Caco-2 (cell line): ENCODE data around the gene PTPRN2. TPM values are rescaled to one million over a fixed set of nuclear protein-coding genes. Genes with fewer than 3 reads are reported as not detected.

Experiments
- BruUV-seq: library from RNA; stranded (reverse); fragments of 400-500 nt; replicated peaks from 2 replicates; lab custom pipeline; 2021; lab: Mats Ljungman, UMichigan
- CTCF ChIA-PET: fragments of 300-600 bp; sonication (Branson Sonifier 250); formaldehyde crosslinking; loops from one replicate; lab custom pipeline; 2022; ENCODE audit warnings: antibody characterized with exemption; lab: Charles Lee
- POLR2A ChIA-PET: fragments of 300-600 bp; sonication (Branson Sonifier 250); formaldehyde crosslinking; loops from one replicate; lab custom pipeline; 2022; ENCODE audit warnings: antibody characterized with exemption; lab: Charles Lee
- DNase-seq, 2 experiments: peaks; one replicate each; pipeline versions ENCODE4 v3.0.0 to v3.0.0-alpha.2; 2020 to 2022
- H3K27me3 ChIP-seq: replicated peaks from 2 replicates; pipeline ENCODE4 v1.6.0; 2011; ENCODE audit warnings: low read length; ENCODE audit not compliant: control insufficient read depth, insufficient read depth
- H3K36me3 ChIP-seq: 2 replicates; pipeline ENCODE4 v1.5.1; 2011; ENCODE audit warnings: low read length; ENCODE audit not compliant: control insufficient read depth, insufficient read depth
- H3K4me1 ChIP-seq: fragments of 250-450 bp; sonication (Bioruptor Pico); 2 replicates; pipeline ENCODE4 v1.5.1; 2020; ENCODE audit warnings: mild to moderate bottlenecking
- H3K4me3 ChIP-seq: 2 replicates; pipeline ENCODE4 v1.5.1; 2011; ENCODE audit warnings: low read depth, mild to moderate bottlenecking, control low read depth, low read length
- H3K9me3 ChIP-seq: fragments of 250-450 bp; sonication (Bioruptor Pico); 2 replicates; pipeline ENCODE4 v1.5.1; 2020; ENCODE audit warnings: mild to moderate bottlenecking, moderate library complexity
- H3K27ac Mint-ChIP-seq: one replicate; pipeline ENCODE4 v1.8.0; 2022; ENCODE audit warnings: mixed read lengths; ENCODE audit not compliant: unreplicated experiment
- H3K27me3 Mint-ChIP-seq: one replicate; pipeline ENCODE4 v1.8.0; 2022; ENCODE audit warnings: mixed read lengths; ENCODE audit not compliant: insufficient read depth, unreplicated experiment
- H3K36me3 Mint-ChIP-seq: one replicate; pipeline ENCODE4 v1.8.0; 2022; ENCODE audit warnings: mild to moderate bottlenecking, mixed read lengths; ENCODE audit not compliant: insufficient read depth, unreplicated experiment
- H3K4me1 Mint-ChIP-seq: one replicate; pipeline ENCODE4 v1.8.0; 2022; ENCODE audit warnings: low read depth, mixed read lengths; ENCODE audit not compliant: unreplicated experiment
- H3K4me3 Mint-ChIP-seq: one replicate; pipeline ENCODE4 v1.8.0; 2022; ENCODE audit warnings: mild to moderate bottlenecking, moderate library complexity, mixed read lengths; ENCODE audit not compliant: unreplicated experiment
- H3K9me3 Mint-ChIP-seq: one replicate; pipeline ENCODE4 v1.8.0; 2022; ENCODE audit warnings: mixed read lengths; ENCODE audit not compliant: unreplicated experiment
- intact Hi-C: fragments of 100-400 bp; cut with micrococcal nuclease; formaldehyde crosslinking; loops from one replicate; pipeline ENCODE4 v1.10.0; 2022; ENCODE audit not compliant: unreplicated experiment
- total RNA-seq: library from RNA; stranded (reverse); gene quantifications from 2 replicates; pipeline ENCODE4 v1.2.3, GENCODE V29; 2022
- TF ChIP-seq, protein P1 (sequence below), 2 experiments: fragments of 200-600 bp in 1 of 2; IDR thresholded peaks; 1 replicate in 1 of 2; 2 replicates in 1 of 2; pipeline versions ENCODE4 v1.5.1 to v1.8.0; 2011 to 2022; ENCODE audit warnings: antibody characterized with exemption in 1 of 2, control low read depth in 1 of 2, inconsistent platforms in 1 of 2, low read depth in 1 of 2, low read length in 1 of 2, mild to moderate bottlenecking in 1 of 2, moderate library complexity in 1 of 2; ENCODE audit not compliant: insufficient read depth in 1 of 2, severe bottlenecking in 1 of 2, unreplicated experiment in 1 of 2

Gene PTPRN2
- total RNA-seq, 1 experiment from 2014 or later: 1.4 TPM

DNA sequence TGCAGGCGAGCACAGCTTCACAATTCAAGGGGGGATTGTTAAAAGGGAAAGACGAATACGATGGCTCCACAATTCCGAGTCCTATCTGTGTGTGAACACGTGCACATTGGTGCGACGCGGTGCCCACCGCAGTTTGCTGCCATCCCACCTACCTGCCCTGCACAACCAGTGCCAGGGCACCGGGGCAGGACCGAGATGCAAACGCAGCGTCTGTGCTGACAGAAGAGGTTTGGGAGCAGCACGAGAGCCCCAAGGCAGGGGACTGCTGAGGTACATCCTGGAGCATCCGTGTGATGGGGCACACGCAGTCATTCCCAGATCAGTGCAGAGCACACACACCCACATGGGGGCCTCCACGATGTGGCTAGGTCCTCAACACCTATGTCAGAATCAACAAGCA is 1029.6 kb downstream of the PTPRN2 start:
- no peaks in the 10 kb centered on the region for H3K27me3 ChIP-seq
- Mint-ChIP-seq H3K4me1 (no peaks in the 10 kb centered on the region), H3K4me3 (no peak overlapping the region), H3K9me3 (no peaks in the 10 kb centered on the region), H3K27ac (no peak overlapping the region), H3K36me3 (no peaks in the 10 kb centered on the region), H3K27me3 (no peaks in the 10 kb centered on the region)
- H3K36me3 ChIP-seq: no peaks in the 10 kb centered on the region
- no peaks in the 10 kb centered on the region for H3K4me1 ChIP-seq
- H3K4me3 ChIP-seq: no peak overlapping the region
- TF ChIP-seq, protein P1, sequence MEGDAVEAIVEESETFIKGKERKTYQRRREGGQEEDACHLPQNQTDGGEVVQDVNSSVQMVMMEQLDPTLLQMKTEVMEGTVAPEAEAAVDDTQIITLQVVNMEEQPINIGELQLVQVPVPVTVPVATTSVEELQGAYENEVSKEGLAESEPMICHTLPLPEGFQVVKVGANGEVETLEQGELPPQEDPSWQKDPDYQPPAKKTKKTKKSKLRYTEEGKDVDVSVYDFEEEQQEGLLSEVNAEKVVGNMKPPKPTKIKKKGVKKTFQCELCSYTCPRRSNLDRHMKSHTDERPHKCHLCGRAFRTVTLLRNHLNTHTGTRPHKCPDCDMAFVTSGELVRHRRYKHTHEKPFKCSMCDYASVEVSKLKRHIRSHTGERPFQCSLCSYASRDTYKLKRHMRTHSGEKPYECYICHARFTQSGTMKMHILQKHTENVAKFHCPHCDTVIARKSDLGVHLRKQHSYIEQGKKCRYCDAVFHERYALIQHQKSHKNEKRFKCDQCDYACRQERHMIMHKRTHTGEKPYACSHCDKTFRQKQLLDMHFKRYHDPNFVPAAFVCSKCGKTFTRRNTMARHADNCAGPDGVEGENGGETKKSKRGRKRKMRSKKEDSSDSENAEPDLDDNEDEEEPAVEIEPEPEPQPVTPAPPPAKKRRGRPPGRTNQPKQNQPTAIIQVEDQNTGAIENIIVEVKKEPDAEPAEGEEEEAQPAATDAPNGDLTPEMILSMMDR (IDR thresholded peaks at IDR 0.05; ENCODE audit: insufficient read depth in 1 of 2, low read depth in 1 of 2, low read length in 1 of 2, severe bottlenecking in 1 of 2, unreplicated experiment in 1 of 2): no peak
- no peaks in the 10 kb centered on the region; the same call in 1 of the 2 replicates for H3K9me3 ChIP-seq
- ChIA-PET POLR2A (no interaction called here), CTCF (no interaction called here)
- intact Hi-C loops: no loop called here
- DNase-seq: no peak
- BruUV-seq: no TSS peak

DNA sequence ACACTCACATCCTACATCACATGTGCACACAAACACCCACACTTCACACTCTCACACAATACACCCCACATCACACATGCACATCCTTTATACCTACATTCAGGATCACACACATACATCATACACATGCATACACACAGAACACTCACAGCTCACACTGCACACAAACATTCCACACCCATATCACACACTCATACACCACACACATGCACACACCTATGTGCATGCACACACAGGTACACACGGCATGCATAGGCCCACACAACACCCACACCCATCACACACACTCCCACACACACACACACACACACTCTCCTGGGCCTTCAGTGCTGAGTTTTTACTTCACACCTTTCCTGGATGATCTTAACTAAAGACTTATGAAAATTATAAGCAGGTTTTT is 1030.4 kb downstream of the PTPRN2 start:
- ChIA-PET POLR2A (no interaction called here), CTCF (no interaction called here)
- no peaks in the 10 kb centered on the region for H3K27me3 ChIP-seq
- TF ChIP-seq, protein P1 (IDR thresholded peaks at IDR 0.05; ENCODE audit: insufficient read depth in 1 of 2, low read depth in 1 of 2, low read length in 1 of 2, severe bottlenecking in 1 of 2, unreplicated experiment in 1 of 2): no peak
- H3K4me3 Mint-ChIP-seq: no peak overlapping the region
- BruUV-seq: no TSS peak
- no peaks in the 10 kb centered on the region for H3K27me3 Mint-ChIP-seq
- no peak overlapping the region for H3K4me3 ChIP-seq
- no peaks in the 10 kb centered on the region for H3K4me1 Mint-ChIP-seq
- H3K36me3 Mint-ChIP-seq: no peaks in the 10 kb centered on the region
- no peaks in the 10 kb centered on the region; the same call in 1 of the 2 replicates for H3K9me3 ChIP-seq
- intact Hi-C loops: no loop called here
- no peaks in the 10 kb centered on the region for H3K4me1 ChIP-seq
- H3K9me3 Mint-ChIP-seq: no peaks in the 10 kb centered on the region
- DNase-seq: no peak
- H3K36me3 ChIP-seq: no peaks in the 10 kb centered on the region
- H3K27ac Mint-ChIP-seq: no peak overlapping the region

DNA sequence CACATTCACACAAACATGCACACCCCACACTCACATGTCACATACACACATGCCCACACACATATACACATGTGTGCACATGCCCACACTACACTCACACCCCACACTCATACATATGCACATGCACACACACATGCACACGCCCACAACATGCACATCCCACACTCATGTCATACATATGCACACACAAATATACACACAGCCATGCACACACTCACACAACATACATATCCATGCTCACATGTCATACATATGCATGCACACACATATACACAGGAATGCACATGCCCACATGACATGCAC is 1031.0 kb downstream of the PTPRN2 start:
- Mint-ChIP-seq H3K4me3 (no peak overlapping the region), H3K4me1 (no peaks in the 10 kb centered on the region), H3K27me3 (no peaks in the 10 kb centered on the region), H3K9me3 (no peaks in the 10 kb centered on the region), H3K36me3 (no peaks in the 10 kb centered on the region), H3K27ac (no peak overlapping the region)
- no TSS peak for BruUV-seq
- Histone ChIP-seq H3K36me3 (no peaks in the 10 kb centered on the region), H3K4me1 (no peaks in the 10 kb centered on the region), H3K27me3 (no peaks in the 10 kb centered on the region), H3K4me3 (no peak overlapping the region), H3K9me3 (no peaks in the 10 kb centered on the region; the same call in 1 of the 2 replicates)
- CTCF ChIA-PET: no interaction called here
- intact Hi-C loops: no loop called here
- TF ChIP-seq, protein P1 (IDR thresholded peaks at IDR 0.05; ENCODE audit: insufficient read depth in 1 of 2, low read depth in 1 of 2, low read length in 1 of 2, severe bottlenecking in 1 of 2, unreplicated experiment in 1 of 2): no peak
- POLR2A ChIA-PET: no interaction called here
- DNase-seq: no peak
